Neural cell (in vitro differentiated cells): ENCODE data around the gene PEAR1. TPM values are rescaled to one million over a fixed set of nuclear protein-coding genes. Genes with fewer than 3 reads are reported as not detected.

ENCODE experiments used
- H2AFZ ChIP-seq: fragments of 200-600, 300-800 bp; sonication (generic), shearing (Covaris generic); 2 replicates; pipeline ENCODE4 v1.6.0; 2014; ENCODE audit warnings: low read depth, mild to moderate bottlenecking, antibody characterized with exemption, low read length, moderate library complexity
- H3F3A ChIP-seq: fragments of 200-600 bp; shearing (Covaris generic); 2 replicates; pipeline ENCODE4 v1.6.1; 2016; ENCODE audit warnings: mild to moderate bottlenecking, moderate library complexity, mixed read lengths, antibody characterized with exemption, low read length; ENCODE audit not compliant: insufficient read depth, poor library complexity, severe bottlenecking
- H3K27ac ChIP-seq: fragments of 200-600, 300-800 bp; sonication (generic), shearing (Covaris generic); 2 replicates; pipeline ENCODE4 v1.5.1; 2014; ENCODE audit warnings: mild to moderate bottlenecking, low read length, moderate library complexity
- H3K27me3 ChIP-seq: fragments of 300-800, 200-600 bp; sonication (generic), shearing (Covaris generic); 2 replicates; pipeline ENCODE4 v1.6.0; 2014; ENCODE audit warnings: mild to moderate bottlenecking, low read depth, low read length, moderate library complexity; ENCODE audit not compliant: insufficient read depth
- H3K36me3 ChIP-seq: fragments of 300-800, 200-600 bp; sonication (generic), shearing (Covaris generic); 2 replicates; pipeline ENCODE4 v1.5.1; 2014; ENCODE audit warnings: mild to moderate bottlenecking, antibody characterized with exemption, low read length, moderate library complexity; ENCODE audit not compliant: insufficient read depth
- H3K4me2 ChIP-seq: fragments of 300-800, 200-600 bp; sonication (generic), shearing (Covaris generic); 2 replicates; pipeline ENCODE4 v1.6.0; 2014; ENCODE audit warnings: mild to moderate bottlenecking, low read length
- H3K4me3 ChIP-seq: fragments of 300-800, 200-600 bp; sonication (generic), shearing (Covaris generic); 2 replicates; pipeline ENCODE4 v1.5.1; 2014; ENCODE audit warnings: mild to moderate bottlenecking, low read length, moderate library complexity
- H3K79me2 ChIP-seq: fragments of 200-600 bp; shearing (Covaris generic); replicated peaks from 2 replicates; pipeline ENCODE4 v1.6.0; 2014; ENCODE audit warnings: mild to moderate bottlenecking, low read length, moderate library complexity; ENCODE audit not compliant: insufficient read depth
- H3K9ac ChIP-seq: fragments of 300-800, 200-600 bp; sonication (generic), shearing (Covaris generic); 2 replicates; pipeline ENCODE4 v1.6.1; 2016; ENCODE audit warnings: mild to moderate bottlenecking, low read length, mixed read lengths
- H3K9me2 ChIP-seq: fragments of 200-600 bp; shearing (Covaris generic); 2 replicates; pipeline ENCODE4 v1.6.1; 2016; ENCODE audit warnings: mild to moderate bottlenecking, low read length, mixed read lengths; ENCODE audit not compliant: insufficient read depth
- H3K9me3 ChIP-seq: fragments of 200-600, 300-800 bp; sonication (generic), shearing (Covaris generic); 2 replicates; pipeline ENCODE4 v1.6.1; 2016; ENCODE audit warnings: mild to moderate bottlenecking, mixed run types, low read length, moderate library complexity, mixed read lengths
- H4K20me1 ChIP-seq: fragments of 200-600 bp; shearing (Covaris generic); 2 replicates; pipeline ENCODE4 v1.6.1; 2016; ENCODE audit warnings: mild to moderate bottlenecking, mixed run types; ENCODE audit not compliant: insufficient read depth
- EP300 ChIP-seq: fragments of 450-650 bp; conservative IDR thresholded peaks from 2 replicates; pipeline ENCODE4 v1.6.1; 2014; ENCODE audit warnings: antibody characterized with exemption, mild to moderate bottlenecking, moderate library complexity; ENCODE audit not compliant: poor library complexity, severe bottlenecking
- EZH2 ChIP-seq: fragments of 200-600, 300-800 bp; shearing (Covaris generic), sonication (generic); IDR thresholded peaks from 2 replicates; pipeline ENCODE4 v1.6.1; 2014; ENCODE audit warnings: antibody characterized with exemption, low read length, borderline replicate concordance, mild to moderate bottlenecking; ENCODE audit not compliant: insufficient read depth, poor library complexity, severe bottlenecking
- MXI1 ChIP-seq: fragments of 450-650 bp; conservative IDR thresholded peaks from 2 replicates; pipeline ENCODE4 v1.6.1; 2014; ENCODE audit warnings: antibody characterized with exemption, mild to moderate bottlenecking; ENCODE audit not compliant: poor library complexity, severe bottlenecking
- POLR2AphosphoS5 ChIP-seq: IDR thresholded peaks from 2 replicates; pipeline ENCODE4 v1.6.1; 2012
- RAD21 ChIP-seq: fragments of 450-650 bp; conservative IDR thresholded peaks from 2 replicates; pipeline ENCODE4 v1.6.1; 2014; ENCODE audit warnings: antibody characterized with exemption, mild to moderate bottlenecking, moderate library complexity
- SMC3 ChIP-seq: fragments of 450-650 bp; conservative IDR thresholded peaks from 2 replicates; pipeline ENCODE4 v1.6.1; 2014; ENCODE audit warnings: antibody characterized with exemption, mild to moderate bottlenecking, moderate library complexity; ENCODE audit not compliant: poor library complexity
- TAF1 ChIP-seq: IDR thresholded peaks from 2 replicates; pipeline ENCODE4 v1.6.1; 2012; ENCODE audit warnings: low read depth
- polyA plus RNA-seq: library from polyadenylated mRNA; depleted of rRNA; stranded (reverse); fragments of >200 nt; gene quantifications from 2 replicates; pipeline ENCODE4 v1.2.3, GENCODE V29; 2014
- TF ChIP-seq, protein P1 (sequence below): IDR thresholded peaks from 2 replicates; pipeline ENCODE4 v1.6.1; 2012; ENCODE audit warnings: borderline replicate concordance
- TF ChIP-seq, protein P2 (sequence below): fragments of 450-650 bp; IDR thresholded peaks from 2 replicates; pipeline ENCODE4 v1.5.1; 2014; ENCODE audit warnings: antibody characterized with exemption, mild to moderate bottlenecking, moderate library complexity; ENCODE audit not compliant: poor library complexity, severe bottlenecking

Gene PEAR1
- polyA plus RNA-seq, 1 donor from 2014 or later, result not detected

DNA sequence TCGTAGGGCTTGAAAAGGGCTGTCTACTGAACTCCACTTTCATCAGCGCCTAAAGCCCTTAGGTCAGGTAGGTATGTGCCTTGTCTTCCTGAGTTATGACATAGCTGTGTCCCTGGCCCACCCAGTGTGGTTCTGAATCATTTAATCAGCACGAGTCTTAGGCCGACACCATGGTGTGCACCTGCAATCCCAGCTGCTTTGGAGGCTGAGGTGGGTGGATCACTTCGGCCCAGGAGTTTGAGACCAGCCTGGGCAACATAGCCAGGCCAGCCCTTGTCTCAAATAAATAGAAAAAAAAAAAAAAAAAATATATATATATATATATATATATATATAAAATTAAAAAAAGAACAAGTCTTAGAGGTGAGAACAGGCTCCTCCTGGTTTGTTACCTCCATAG, 42.7 kb downstream of the PEAR1 start:
- no peaks in the 10 kb centered on the region for H3K36me3 ChIP-seq

GRCh38 chr1:156936721-156937220, 43.3 kb downstream of the PEAR1 start:
- H3K9me2 ChIP-seq, result no peaks in the 10 kb centered on the region
- H3K9me3 ChIP-seq, result no peaks in the 10 kb centered on the region
- no peak overlapping the region for H3K4me3 ChIP-seq
- no peaks in the 10 kb centered on the region for H4K20me1 ChIP-seq
- TF ChIP-seq SMC3, result no peak
- TF ChIP-seq MXI1, result no peak
- TF ChIP-seq EP300, result no peak
- TF ChIP-seq POLR2AphosphoS5, result no peak
- TF ChIP-seq RAD21, result no peak
- TF ChIP-seq, protein P1, sequence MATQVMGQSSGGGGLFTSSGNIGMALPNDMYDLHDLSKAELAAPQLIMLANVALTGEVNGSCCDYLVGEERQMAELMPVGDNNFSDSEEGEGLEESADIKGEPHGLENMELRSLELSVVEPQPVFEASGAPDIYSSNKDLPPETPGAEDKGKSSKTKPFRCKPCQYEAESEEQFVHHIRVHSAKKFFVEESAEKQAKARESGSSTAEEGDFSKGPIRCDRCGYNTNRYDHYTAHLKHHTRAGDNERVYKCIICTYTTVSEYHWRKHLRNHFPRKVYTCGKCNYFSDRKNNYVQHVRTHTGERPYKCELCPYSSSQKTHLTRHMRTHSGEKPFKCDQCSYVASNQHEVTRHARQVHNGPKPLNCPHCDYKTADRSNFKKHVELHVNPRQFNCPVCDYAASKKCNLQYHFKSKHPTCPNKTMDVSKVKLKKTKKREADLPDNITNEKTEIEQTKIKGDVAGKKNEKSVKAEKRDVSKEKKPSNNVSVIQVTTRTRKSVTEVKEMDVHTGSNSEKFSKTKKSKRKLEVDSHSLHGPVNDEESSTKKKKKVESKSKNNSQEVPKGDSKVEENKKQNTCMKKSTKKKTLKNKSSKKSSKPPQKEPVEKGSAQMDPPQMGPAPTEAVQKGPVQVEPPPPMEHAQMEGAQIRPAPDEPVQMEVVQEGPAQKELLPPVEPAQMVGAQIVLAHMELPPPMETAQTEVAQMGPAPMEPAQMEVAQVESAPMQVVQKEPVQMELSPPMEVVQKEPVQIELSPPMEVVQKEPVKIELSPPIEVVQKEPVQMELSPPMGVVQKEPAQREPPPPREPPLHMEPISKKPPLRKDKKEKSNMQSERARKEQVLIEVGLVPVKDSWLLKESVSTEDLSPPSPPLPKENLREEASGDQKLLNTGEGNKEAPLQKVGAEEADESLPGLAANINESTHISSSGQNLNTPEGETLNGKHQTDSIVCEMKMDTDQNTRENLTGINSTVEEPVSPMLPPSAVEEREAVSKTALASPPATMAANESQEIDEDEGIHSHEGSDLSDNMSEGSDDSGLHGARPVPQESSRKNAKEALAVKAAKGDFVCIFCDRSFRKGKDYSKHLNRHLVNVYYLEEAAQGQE, result no peak
- no peak for TF ChIP-seq EZH2
- TF ChIP-seq, protein P2, sequence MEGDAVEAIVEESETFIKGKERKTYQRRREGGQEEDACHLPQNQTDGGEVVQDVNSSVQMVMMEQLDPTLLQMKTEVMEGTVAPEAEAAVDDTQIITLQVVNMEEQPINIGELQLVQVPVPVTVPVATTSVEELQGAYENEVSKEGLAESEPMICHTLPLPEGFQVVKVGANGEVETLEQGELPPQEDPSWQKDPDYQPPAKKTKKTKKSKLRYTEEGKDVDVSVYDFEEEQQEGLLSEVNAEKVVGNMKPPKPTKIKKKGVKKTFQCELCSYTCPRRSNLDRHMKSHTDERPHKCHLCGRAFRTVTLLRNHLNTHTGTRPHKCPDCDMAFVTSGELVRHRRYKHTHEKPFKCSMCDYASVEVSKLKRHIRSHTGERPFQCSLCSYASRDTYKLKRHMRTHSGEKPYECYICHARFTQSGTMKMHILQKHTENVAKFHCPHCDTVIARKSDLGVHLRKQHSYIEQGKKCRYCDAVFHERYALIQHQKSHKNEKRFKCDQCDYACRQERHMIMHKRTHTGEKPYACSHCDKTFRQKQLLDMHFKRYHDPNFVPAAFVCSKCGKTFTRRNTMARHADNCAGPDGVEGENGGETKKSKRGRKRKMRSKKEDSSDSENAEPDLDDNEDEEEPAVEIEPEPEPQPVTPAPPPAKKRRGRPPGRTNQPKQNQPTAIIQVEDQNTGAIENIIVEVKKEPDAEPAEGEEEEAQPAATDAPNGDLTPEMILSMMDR, result no peak
- TF ChIP-seq TAF1, result no peak
- no peaks in the 10 kb centered on the region for H3K36me3 ChIP-seq
- no peak overlapping the region for H2AFZ ChIP-seq
- H3K79me2 ChIP-seq, result no peaks in the 10 kb centered on the region
- H3K4me2 ChIP-seq, result no peak overlapping the region
- no peak overlapping the region for H3K27ac ChIP-seq
- no peaks in the 10 kb centered on the region for H3F3A ChIP-seq
- no peak overlapping the region for H3K9ac ChIP-seq
- no peaks in the 10 kb centered on the region for H3K27me3 ChIP-seq

More for the DNA sequence above, 42.7 kb downstream of the PEAR1 start:
- no peaks in the 10 kb centered on the region for H4K20me1 ChIP-seq
- no peaks in the 10 kb centered on the region for H3K9me3 ChIP-seq
- no peak overlapping the region for H3K9ac ChIP-seq
- no peaks in the 10 kb centered on the region for H3K27me3 ChIP-seq
- no peak overlapping the region for H2AFZ ChIP-seq
- no peak overlapping the region for H3K27ac ChIP-seq
- H3K4me2 ChIP-seq, result no peak overlapping the region
- H3F3A ChIP-seq, result no peaks in the 10 kb centered on the region
- no peak overlapping the region for H3K4me3 ChIP-seq
- H3K79me2 ChIP-seq, result no peaks in the 10 kb centered on the region
- no peaks in the 10 kb centered on the region for H3K9me2 ChIP-seq
- TF ChIP-seq, protein P2, result no peak
- TF ChIP-seq EZH2 (no peak), MXI1 (no peak), TAF1 (no peak), POLR2AphosphoS5 (no peak), EP300 (no peak), SMC3 (no peak), RAD21 (no peak)
- TF ChIP-seq, protein P1, result no peak
